GM23338 (cell line): Measurements from ENCODE around the gene VPREB3. TPM values are rescaled to one million over a fixed set of nuclear protein-coding genes. Genes with fewer than 3 reads are reported as not detected.

ENCODE experiments used
- CREB1 ChIP-seq: fragments of 250-450 bp; sonication (Bioruptor Pico); IDR thresholded peaks from 2 replicates; pipeline ENCODE4 v1.5.0; 2020; ENCODE audit warnings: low read depth, mild to moderate bottlenecking, moderate library complexity
- ETS1 ChIP-seq: IDR thresholded peaks from 2 replicates; pipeline ENCODE4 v1.6.1; 2016; ENCODE audit warnings: antibody characterized with exemption
- EZH2 ChIP-seq: fragments of 200-600 bp; sonication (generic); IDR thresholded peaks from one replicate; pipeline ENCODE4 v1.8.0; 2017; ENCODE audit warnings: antibody characterized with exemption, mild to moderate bottlenecking, low read depth; ENCODE audit not compliant: unreplicated experiment
- EZH2phosphoT487 ChIP-seq: fragments of 200-600 bp; sonication (generic); IDR thresholded peaks from one replicate; pipeline ENCODE4 v1.8.1; 2018; ENCODE audit warnings: antibody characterized with exemption; ENCODE audit not compliant: unreplicated experiment
- JUNB ChIP-seq: IDR thresholded peaks from one replicate; pipeline ENCODE4 v1.6.1; 2016; ENCODE audit warnings: antibody characterized with exemption; ENCODE audit not compliant: unreplicated experiment
- NANOG ChIP-seq: IDR thresholded peaks from 2 replicates; pipeline ENCODE4 v1.6.1; 2016; ENCODE audit warnings: antibody characterized with exemption, borderline replicate concordance
- STAT1 ChIP-seq: IDR thresholded peaks from one replicate; pipeline ENCODE4 v1.6.1; 2016; ENCODE audit warnings: antibody characterized with exemption; ENCODE audit not compliant: unreplicated experiment
- ZNF114 ChIP-seq: fragments of 250-450 bp; sonication (Bioruptor Pico); IDR thresholded peaks from 2 replicates; pipeline ENCODE4 v1.5.0; 2020; ENCODE audit warnings: mild to moderate bottlenecking, moderate library complexity
- ZNF331 ChIP-seq: fragments of 250-450 bp; sonication (Bioruptor Pico); IDR thresholded peaks from 2 replicates; pipeline ENCODE4 v1.5.0; 2020; ENCODE audit warnings: low read depth, mild to moderate bottlenecking, moderate library complexity
- polyA plus RNA-seq: library from polyadenylated mRNA; unstranded; fragments of >200 nt; fragmentation: Nextera tagmentation; extraction: Ambion mirVana; gene quantifications from 2 replicates; pipeline ENCODE4 v1.2.1, GENCODE V29; 2016
- total RNA-seq: library from RNA; depleted of rRNA; stranded (reverse); fragments of >200 nt; shearing (Covaris generic); gene quantifications from 2 replicates; pipeline ENCODE4 v1.2.3, GENCODE V29; 2014
- TF ChIP-seq, protein P1 (sequence below): fragments of 250-450 bp; sonication (Bioruptor Pico); IDR thresholded peaks from 2 replicates; pipeline ENCODE4 v1.5.0; 2020; ENCODE audit warnings: mild to moderate bottlenecking, moderate library complexity

The VPREB3 gene
- total and polyA plus RNA-seq, 2 experiments from 2014 or later, result 1.1 TPM; not detected in 1

DNA sequence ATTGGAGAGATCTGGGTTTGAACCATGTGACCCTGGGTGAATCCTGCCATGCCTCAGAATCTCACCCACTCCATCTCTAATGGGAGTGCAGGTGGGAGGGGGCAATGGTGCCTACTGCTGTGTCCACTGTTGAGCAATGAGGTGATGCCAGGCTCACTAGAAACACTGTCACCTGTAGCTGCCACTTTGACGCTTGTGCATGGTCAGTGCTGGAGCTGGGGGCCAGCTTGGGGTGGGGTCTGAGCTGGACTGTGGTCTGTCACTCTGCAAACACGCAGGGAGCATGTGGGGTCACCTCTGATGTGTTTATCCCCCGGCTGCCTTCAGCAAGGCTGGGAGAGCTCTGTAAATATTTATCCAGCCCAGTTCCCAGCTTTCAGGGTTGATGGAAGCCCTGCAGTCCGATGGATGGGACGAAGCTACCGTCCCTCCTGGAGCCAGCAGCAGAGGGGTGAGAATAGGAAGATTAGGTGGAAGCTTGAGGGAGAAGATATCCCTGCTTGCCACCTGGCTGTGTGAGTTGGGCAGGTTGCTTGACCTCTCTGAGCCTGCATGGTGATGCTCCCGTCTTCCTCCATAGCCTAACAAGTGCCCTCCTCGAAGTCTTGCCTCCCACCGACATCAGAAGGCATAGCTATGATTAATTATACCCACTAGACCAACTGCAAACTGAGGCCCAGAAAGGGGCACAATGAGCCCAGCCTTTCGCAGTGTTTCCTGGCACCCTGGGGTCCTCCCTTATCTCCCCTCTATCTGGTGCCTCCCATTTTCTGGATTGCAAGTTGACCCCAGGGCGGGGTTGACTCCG is 20.1 kb upstream of the VPREB3 start (continued):
- TF ChIP-seq, protein P1, sequence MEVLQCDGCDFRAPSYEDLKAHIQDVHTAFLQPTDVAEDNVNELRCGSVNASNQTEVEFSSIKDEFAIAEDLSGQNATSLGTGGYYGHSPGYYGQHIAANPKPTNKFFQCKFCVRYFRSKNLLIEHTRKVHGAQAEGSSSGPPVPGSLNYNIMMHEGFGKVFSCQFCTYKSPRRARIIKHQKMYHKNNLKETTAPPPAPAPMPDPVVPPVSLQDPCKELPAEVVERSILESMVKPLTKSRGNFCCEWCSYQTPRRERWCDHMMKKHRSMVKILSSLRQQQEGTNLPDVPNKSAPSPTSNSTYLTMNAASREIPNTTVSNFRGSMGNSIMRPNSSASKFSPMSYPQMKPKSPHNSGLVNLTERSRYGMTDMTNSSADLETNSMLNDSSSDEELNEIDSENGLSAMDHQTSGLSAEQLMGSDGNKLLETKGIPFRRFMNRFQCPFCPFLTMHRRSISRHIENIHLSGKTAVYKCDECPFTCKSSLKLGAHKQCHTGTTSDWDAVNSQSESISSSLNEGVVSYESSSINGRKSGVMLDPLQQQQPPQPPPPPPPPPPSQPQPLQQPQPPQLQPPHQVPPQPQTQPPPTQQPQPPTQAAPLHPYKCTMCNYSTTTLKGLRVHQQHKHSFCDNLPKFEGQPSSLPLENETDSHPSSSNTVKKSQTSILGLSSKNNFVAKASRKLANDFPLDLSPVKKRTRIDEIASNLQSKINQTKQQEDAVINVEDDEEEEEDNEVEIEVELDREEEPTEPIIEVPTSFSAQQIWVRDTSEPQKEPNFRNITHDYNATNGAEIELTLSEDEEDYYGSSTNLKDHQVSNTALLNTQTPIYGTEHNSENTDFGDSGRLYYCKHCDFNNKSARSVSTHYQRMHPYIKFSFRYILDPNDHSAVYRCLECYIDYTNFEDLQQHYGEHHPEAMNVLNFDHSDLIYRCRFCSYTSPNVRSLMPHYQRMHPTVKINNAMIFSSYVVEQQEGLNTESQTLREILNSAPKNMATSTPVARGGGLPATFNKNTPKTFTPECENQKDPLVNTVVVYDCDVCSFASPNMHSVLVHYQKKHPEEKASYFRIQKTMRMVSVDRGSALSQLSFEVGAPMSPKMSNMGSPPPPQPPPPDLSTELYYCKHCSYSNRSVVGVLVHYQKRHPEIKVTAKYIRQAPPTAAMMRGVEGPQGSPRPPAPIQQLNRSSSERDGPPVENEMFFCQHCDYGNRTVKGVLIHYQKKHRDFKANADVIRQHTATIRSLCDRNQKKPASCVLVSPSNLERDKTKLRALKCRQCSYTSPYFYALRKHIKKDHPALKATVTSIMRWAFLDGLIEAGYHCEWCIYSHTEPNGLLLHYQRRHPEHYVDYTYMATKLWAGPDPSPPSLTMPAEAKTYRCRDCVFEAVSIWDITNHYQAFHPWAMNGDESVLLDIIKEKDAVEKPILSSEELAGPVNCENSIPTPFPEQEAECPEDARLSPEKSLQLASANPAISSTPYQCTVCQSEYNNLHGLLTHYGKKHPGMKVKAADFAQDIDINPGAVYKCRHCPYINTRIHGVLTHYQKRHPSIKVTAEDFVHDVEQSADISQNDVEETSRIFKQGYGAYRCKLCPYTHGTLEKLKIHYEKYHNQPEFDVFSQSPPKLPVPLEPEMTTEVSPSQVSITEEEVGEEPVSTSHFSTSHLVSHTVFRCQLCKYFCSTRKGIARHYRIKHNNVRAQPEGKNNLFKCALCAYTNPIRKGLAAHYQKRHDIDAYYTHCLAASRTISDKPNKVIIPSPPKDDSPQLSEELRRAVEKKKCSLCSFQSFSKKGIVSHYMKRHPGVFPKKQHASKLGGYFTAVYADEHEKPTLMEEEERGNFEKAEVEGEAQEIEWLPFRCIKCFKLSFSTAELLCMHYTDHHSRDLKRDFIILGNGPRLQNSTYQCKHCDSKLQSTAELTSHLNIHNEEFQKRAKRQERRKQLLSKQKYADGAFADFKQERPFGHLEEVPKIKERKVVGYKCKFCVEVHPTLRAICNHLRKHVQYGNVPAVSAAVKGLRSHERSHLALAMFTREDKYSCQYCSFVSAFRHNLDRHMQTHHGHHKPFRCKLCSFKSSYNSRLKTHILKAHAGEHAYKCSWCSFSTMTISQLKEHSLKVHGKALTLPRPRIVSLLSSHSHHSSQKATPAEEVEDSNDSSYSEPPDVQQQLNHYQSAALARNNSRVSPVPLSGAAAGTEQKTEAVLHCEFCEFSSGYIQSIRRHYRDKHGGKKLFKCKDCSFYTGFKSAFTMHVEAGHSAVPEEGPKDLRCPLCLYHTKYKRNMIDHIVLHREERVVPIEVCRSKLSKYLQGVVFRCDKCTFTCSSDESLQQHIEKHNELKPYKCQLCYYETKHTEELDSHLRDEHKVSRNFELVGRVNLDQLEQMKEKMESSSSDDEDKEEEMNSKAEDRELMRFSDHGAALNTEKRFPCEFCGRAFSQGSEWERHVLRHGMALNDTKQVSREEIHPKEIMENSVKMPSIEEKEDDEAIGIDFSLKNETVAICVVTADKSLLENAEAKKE, result no peak
- no peak for TF ChIP-seq NANOG
- no peak for TF ChIP-seq ZNF114 (CRISPR knock-in tag)
- TF ChIP-seq EZH2phosphoT487, result no peak
- TF ChIP-seq CREB1 (CRISPR knock-in tag), result no peak
- no peak for TF ChIP-seq JUNB
- TF ChIP-seq ZNF331 (CRISPR knock-in tag), result no peak
- TF ChIP-seq STAT1, result no peak
- TF ChIP-seq ETS1, result no peak
- no peak for TF ChIP-seq EZH2
